ENCODE measurements around the gene STK11.

GRCh38 chr19:1277061-1277460 lies 71.5 kb downstream of the STK11 start:
- TF ChIP-seq EZH2phosphoT487 (IDR thresholded peaks at IDR 0.05; ENCODE audit: borderline replicate concordance) = no peak
- TF ChIP-seq CTCF (conservative IDR thresholded peaks at IDR 0.05; ENCODE audit: low read length) = no peak

All from Loucy (cell line).